Inferior parietal cortex (tissue), 1 donor: ENCODE measurements around the gene CR2.
"Not testable (repeated sequence)": the region's sequence is repeated elsewhere in the genome, so short reads cannot be mapped to it uniquely, and the experiment has no call there.

Source experiments
- DNase-seq: peaks from one replicate; pipeline ENCODE4 v3.0.0-alpha.2; 2016; ENCODE audit errors: extremely low spot score

CR2 gene

GRCh38 chr1:207454046-207454964 is at the start of gene CR2:
Gene CR2, plus strand, starts transcription at chr1:207454328. Its CDS starts 91 bp downstream, at chr1:207454419.
- DNase-seq, result peak; percentile 7

GRCh38 chr1:207404849-207405525 is 49.1 kb upstream of the CR2 start:
- peak; percentile 77 for DNase-seq

GRCh38 chr1:207405814-207406213 is 48.3 kb upstream of the CR2 start:
- DNase-seq, result no peak

- no peak for DNase-seq
Measured at GRCh38 chr1:207407655-207408260, 46.4 kb upstream of the CR2 start.

GRCh38 chr1:207412845-207413244 is 41.3 kb upstream of the CR2 start:
- DNase-seq, result no peak

- no peak for DNase-seq
Measured at GRCh38 chr1:207414606-207415108, 39.5 kb upstream of the CR2 start.

- no peak for DNase-seq
Measured at GRCh38 chr1:207417076-207417475, 37.1 kb upstream of the CR2 start.

- no peak for DNase-seq
Measured at GRCh38 chr1:207418351-207418750, 35.8 kb upstream of the CR2 start.

- DNase-seq, result no peak
Measured at GRCh38 chr1:207420109-207420508, 34.0 kb upstream of the CR2 start.

GRCh38 chr1:207421078-207421477 is 33.0 kb upstream of the CR2 start:
- DNase-seq, result no peak

GRCh38 chr1:207423560-207424292 is 30.4 kb upstream of the CR2 start:
- no peak for DNase-seq

GRCh38 chr1:207424570-207425131 is 29.5 kb upstream of the CR2 start:
- no peak for DNase-seq

- DNase-seq, result no peak
Measured at GRCh38 chr1:207427832-207428585, 26.1 kb upstream of the CR2 start.

- no peak for DNase-seq
Measured at GRCh38 chr1:207428783-207429182, 25.3 kb upstream of the CR2 start.

GRCh38 chr1:207429963-207430362 is 24.2 kb upstream of the CR2 start:
- DNase-seq, result no peak

- no peak for DNase-seq
Measured at GRCh38 chr1:207430602-207431001, 23.5 kb upstream of the CR2 start.

- no peak for DNase-seq
Measured at GRCh38 chr1:207431508-207431907, 22.6 kb upstream of the CR2 start.

GRCh38 chr1:207433435-207433834 is 20.7 kb upstream of the CR2 start:
- no peak for DNase-seq

GRCh38 chr1:207436746-207437145 is 17.4 kb upstream of the CR2 start:
- DNase-seq, result not testable (repeated sequence)

- DNase-seq, result no peak
Measured at GRCh38 chr1:207440626-207441025, 13.5 kb upstream of the CR2 start.
